GM12875 (cell line): Measurements from ENCODE around the gene AHCTF1.
"Not testable (repeated sequence)": the region's sequence is repeated elsewhere in the genome, so short reads cannot be mapped to it uniquely, and the experiment has no call there.

Experiments
- H3K4me3 ChIP-seq: one replicate; pipeline ENCODE4 v1.5.1; 2011; ENCODE audit warnings: low read depth, low read length, control low read depth
- TF ChIP-seq, protein P1 (sequence below): IDR thresholded peaks from 2 replicates; pipeline ENCODE4 v1.5.1; 2011; ENCODE audit warnings: low read depth, mild to moderate bottlenecking, control low read depth, inconsistent platforms, low read length, moderate library complexity, borderline replicate concordance; ENCODE audit not compliant: insufficient read depth

The AHCTF1 gene

DNA sequence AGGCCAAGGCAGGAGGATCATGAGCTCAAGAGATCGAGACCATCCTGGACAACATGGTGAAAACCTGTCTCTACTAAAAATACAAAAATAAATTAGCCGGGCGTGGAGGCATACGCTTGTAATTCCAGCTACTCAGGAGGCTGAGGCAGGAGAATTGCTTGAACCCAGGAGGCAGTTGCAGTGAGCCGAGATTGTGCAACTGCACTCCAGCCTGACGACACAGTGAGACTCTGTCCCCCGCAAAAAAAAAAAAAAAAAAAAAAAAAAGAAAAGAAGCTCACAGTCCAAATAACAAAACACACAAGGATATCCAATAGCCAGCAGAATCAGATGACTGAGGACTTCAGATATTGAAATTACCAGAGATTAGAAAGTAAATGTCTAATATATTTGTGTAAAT, 11.8 kb downstream of the AHCTF1 start:
- TF ChIP-seq, protein P1, sequence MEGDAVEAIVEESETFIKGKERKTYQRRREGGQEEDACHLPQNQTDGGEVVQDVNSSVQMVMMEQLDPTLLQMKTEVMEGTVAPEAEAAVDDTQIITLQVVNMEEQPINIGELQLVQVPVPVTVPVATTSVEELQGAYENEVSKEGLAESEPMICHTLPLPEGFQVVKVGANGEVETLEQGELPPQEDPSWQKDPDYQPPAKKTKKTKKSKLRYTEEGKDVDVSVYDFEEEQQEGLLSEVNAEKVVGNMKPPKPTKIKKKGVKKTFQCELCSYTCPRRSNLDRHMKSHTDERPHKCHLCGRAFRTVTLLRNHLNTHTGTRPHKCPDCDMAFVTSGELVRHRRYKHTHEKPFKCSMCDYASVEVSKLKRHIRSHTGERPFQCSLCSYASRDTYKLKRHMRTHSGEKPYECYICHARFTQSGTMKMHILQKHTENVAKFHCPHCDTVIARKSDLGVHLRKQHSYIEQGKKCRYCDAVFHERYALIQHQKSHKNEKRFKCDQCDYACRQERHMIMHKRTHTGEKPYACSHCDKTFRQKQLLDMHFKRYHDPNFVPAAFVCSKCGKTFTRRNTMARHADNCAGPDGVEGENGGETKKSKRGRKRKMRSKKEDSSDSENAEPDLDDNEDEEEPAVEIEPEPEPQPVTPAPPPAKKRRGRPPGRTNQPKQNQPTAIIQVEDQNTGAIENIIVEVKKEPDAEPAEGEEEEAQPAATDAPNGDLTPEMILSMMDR = no peak
- H3K4me3 ChIP-seq = no peak overlapping the region

DNA sequence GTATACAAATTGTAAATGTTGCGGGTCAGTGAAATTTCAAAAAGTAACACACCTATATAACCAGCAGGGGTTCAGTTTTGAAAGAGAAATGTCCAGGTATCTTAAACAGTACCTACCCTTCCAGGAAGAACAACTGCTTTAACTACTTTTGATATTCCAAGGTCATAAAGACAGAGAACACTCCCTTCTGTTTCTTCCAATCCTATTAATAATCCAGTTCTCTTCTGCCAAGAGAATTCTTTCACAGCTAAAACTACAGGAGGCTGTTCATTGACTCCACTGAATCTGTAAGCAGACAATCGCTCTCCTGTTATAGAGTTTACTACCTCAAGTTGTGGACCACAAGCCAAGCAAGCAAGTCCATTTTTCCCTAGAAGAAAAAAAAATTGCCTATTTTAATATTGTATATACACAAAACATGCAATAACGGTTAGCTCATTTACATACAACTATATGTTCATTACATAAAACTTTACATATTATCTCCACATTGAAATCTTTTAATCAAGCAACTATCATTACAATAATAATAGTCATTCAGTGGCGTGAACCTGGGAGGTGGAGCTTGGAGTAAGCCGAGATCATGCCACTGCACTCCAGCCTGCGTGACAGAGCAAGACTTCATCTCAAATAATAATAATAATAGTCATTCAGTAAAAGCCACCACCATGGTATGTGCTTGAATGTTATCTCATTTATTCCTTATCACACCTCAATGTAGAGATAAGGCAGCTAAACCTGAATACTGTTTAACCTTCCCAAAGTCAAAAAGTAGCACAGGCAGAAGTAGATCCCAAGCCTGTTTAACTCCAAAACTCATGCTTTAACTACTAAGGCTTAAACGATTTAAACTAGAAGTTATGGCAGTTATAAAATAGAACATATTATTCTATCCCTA, 15.5 kb downstream of the AHCTF1 start:
- H3K4me3 ChIP-seq = not testable (repeated sequence)

- no peak overlapping the region for H3K4me3 ChIP-seq
- TF ChIP-seq, protein P1 = no peak
These were observed 24.3 kb downstream of the AHCTF1 start for GRCh38 chr1:246907472-246907871.

DNA sequence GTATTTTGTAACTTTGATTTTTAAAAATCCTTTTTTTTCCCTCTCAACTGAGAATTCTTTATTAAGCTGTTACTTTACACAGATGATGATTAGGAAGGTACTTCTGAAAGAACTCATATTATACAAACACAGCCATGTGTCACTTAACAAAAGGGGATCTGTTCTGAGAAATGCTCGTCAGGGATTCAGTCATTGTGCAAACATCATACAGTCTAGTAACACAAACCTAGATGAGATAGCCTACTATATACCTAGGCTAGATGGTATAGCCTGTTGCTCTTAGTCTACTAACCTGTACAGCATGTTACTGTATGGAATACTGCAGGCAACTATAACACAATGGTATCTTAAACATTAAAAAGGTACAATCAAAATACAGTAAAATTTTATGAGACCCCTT, 24.9 kb downstream of the AHCTF1 start:
- H3K4me3 ChIP-seq = no peak overlapping the region
- TF ChIP-seq, protein P1 = no peak

- TF ChIP-seq, protein P1 = no peak
- H3K4me3 ChIP-seq = no peak overlapping the region
These were observed 29.9 kb downstream of the AHCTF1 start for GRCh38 chr1:246901874-246902273.

GRCh38 chr1:246897302-246897701, 34.4 kb downstream of the AHCTF1 start:
- TF ChIP-seq, protein P1 = no peak
- no peak overlapping the region for H3K4me3 ChIP-seq

DNA sequence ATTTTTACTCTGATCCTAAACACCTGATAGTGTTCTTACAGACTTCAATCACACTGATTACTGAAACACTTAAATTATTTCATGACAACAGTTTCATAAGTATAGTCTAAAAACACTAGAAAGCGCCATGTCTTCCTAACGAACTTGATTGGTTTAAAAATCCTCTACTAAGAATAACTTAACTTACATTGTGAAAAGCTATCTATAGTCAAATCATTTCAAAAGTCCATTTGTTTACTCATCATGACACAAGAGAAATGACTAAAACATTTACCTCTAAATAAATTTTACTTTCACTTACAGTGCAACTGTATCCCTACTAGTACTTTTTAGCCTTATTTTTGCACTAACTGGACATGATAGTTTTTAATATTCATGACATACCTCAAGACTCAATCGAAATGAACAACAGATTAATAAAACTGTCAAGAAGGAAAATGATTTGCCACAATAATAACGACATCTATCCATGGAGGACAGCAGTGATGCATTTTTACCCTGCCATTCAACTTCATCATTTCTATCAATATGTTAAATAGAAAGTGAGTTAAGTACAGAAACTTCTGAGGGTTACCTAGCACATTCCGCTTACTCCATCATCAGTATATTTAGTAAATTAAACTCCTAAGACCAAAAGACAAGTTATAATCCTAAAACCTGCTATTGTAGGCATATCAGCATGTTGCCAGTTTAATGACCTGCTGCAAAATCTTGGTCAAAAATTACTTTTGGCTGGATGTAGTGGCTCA, 38.4 kb downstream of the AHCTF1 start:
- H3K4me3 ChIP-seq = no peak overlapping the region
- TF ChIP-seq, protein P1 = no peak
